K562 (cell line): Measurements from ENCODE around the gene PLXND1. TPM values are rescaled to one million over a fixed set of nuclear protein-coding genes. Genes with fewer than 3 reads are reported as not detected.
A peak's percentile ranks its signal among the peaks of the same experiment; 100 is the strongest.

Experiments used
- MEIS2 ChIP-seq: fragments of 450-650 bp; IDR thresholded peaks from 2 replicates; pipeline ENCODE4 v1.6.1; 2014; ENCODE audit warnings: mild to moderate bottlenecking; ENCODE audit not compliant: partially characterized antibody
- ZFX ChIP-seq: sonication (generic); formaldehyde crosslinking; IDR thresholded peaks from 2 replicates; pipeline ENCODE4 v1.8.0; 2022; ENCODE audit warnings: mild to moderate bottlenecking, missing genetic modification reagents, moderate library complexity
- ZNF197 ChIP-seq: fragments of 200-800 bp; sonication (Bioruptor generic); IDR thresholded peaks from 2 replicates; pipeline ENCODE4 v1.6.1; 2016; ENCODE audit warnings: low read depth, missing genetic modification characterization, missing compliant biosample characterization
- polyA plus RNA-seq, 8 experiments: library from polyadenylated mRNA; depleted of rRNA in 4 of 8; stranded (reverse) in 5 of 8; unstranded in 3 of 8; fragments of >200 nt; fragmentation: Nextera tagmentation in 2 of 8; fragmentation: Illumina TruSeq in 1 of 8; extraction: Ambion mirVana in 2 of 8; extraction: Trizol in 1 of 8; gene quantifications; 2 replicates each; pipeline versions ENCODE4 v1.2.1 to v1.2.3, GENCODE V29; 2011 to 2014; ENCODE audit warnings: inconsistent platforms in 1 of 8, missing spikeins in 1 of 8
- total RNA-seq, 7 experiments: library from RNA; depleted of rRNA in 6 of 7; stranded (reverse); fragments of >200 nt in 6 of 7; fragmentation: Illumina TruSeq in 2 of 7; extraction: Trizol in 2 of 7; gene quantifications; 2 replicates each; pipeline versions ENCODE4 v1.2.1 to v1.2.3, GENCODE V29; 2011 to 2021; ENCODE audit warnings: low replicate concordance in 1 of 7
- TF ChIP-seq, protein P1 (sequence below): fragments of 450-650 bp; IDR thresholded peaks from 2 replicates; pipeline ENCODE4 v1.6.1; 2016; ENCODE audit warnings: low read depth
- TF ChIP-seq, protein P2 (sequence below), 2 experiments: IDR thresholded peaks; 2 replicates each; pipeline ENCODE4 v1.6.1; 2011; ENCODE audit warnings: borderline replicate concordance in 1 of 2, control low read depth in 1 of 2, low read depth in 1 of 2, low read length in 1 of 2, mild to moderate bottlenecking in 1 of 2, mixed read lengths in 1 of 2, moderate library complexity in 1 of 2; ENCODE audit not compliant: insufficient read depth in 1 of 2, insufficient read length in 1 of 2, poor library complexity in 1 of 2, severe bottlenecking in 1 of 2; ENCODE audit errors: extremely low read depth in 1 of 2
- TF ChIP-seq, protein P3 (sequence below), 2 experiments: fragments of 450-650 bp; IDR thresholded peaks; 2 replicates each; pipeline ENCODE4 v1.6.1; 2016; ENCODE audit warnings: mild to moderate bottlenecking in 2 of 2, borderline replicate concordance in 1 of 2, low read depth in 1 of 2, moderate library complexity in 1 of 2

Gene PLXND1
- total and polyA plus RNA-seq, 9 of the 15 experiments (the other 6 are each of a cell fraction or from before 2014, with no cell fraction given): 0.34 to 28.8 (median 14.0) TPM

DNA sequence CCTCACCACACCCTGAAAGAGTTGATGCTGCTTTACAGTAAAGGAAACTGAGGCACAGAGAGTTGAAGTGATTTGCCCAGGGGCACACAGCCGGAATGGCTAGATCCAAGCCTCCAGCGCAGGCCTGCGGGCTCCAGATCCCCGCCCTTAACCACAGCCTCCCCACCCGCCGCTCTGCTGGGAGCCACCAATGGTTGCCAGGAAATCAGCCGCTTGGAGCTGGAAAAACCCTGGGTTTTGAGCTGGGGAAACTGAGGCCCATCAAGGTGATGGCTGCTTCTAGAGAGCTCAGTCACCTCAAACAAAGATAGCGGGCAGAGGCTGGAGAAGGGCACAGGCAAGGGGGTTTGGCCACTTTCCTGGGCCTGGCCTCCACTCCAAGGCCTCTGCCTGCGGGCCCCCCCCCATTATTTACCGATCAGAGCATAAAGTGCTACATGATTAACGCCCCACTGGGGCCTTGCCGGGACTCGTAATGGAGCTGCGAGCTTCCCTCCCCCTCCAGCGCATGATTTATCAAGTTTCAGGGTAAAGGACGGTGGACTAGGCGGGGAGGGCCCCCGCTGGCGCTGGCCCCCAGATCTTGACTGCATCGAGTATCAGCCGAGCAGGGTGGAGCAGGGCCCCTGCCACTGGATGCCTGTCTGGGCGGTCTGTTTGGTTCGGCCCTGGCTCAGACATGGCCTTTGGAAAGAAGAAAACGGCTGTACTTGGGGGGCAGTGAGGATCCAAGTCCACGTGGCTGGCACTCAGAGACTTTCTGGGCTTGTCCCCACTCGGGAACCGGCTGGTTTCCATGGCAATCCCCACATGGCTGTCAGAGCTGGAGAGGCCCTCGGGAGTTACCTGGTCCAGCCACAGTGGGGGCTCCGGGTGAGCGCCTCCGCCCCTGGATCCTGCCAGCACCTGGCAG is 9.1 kb downstream of the PLXND1 start (continued):
- TF ChIP-seq, protein P1, sequence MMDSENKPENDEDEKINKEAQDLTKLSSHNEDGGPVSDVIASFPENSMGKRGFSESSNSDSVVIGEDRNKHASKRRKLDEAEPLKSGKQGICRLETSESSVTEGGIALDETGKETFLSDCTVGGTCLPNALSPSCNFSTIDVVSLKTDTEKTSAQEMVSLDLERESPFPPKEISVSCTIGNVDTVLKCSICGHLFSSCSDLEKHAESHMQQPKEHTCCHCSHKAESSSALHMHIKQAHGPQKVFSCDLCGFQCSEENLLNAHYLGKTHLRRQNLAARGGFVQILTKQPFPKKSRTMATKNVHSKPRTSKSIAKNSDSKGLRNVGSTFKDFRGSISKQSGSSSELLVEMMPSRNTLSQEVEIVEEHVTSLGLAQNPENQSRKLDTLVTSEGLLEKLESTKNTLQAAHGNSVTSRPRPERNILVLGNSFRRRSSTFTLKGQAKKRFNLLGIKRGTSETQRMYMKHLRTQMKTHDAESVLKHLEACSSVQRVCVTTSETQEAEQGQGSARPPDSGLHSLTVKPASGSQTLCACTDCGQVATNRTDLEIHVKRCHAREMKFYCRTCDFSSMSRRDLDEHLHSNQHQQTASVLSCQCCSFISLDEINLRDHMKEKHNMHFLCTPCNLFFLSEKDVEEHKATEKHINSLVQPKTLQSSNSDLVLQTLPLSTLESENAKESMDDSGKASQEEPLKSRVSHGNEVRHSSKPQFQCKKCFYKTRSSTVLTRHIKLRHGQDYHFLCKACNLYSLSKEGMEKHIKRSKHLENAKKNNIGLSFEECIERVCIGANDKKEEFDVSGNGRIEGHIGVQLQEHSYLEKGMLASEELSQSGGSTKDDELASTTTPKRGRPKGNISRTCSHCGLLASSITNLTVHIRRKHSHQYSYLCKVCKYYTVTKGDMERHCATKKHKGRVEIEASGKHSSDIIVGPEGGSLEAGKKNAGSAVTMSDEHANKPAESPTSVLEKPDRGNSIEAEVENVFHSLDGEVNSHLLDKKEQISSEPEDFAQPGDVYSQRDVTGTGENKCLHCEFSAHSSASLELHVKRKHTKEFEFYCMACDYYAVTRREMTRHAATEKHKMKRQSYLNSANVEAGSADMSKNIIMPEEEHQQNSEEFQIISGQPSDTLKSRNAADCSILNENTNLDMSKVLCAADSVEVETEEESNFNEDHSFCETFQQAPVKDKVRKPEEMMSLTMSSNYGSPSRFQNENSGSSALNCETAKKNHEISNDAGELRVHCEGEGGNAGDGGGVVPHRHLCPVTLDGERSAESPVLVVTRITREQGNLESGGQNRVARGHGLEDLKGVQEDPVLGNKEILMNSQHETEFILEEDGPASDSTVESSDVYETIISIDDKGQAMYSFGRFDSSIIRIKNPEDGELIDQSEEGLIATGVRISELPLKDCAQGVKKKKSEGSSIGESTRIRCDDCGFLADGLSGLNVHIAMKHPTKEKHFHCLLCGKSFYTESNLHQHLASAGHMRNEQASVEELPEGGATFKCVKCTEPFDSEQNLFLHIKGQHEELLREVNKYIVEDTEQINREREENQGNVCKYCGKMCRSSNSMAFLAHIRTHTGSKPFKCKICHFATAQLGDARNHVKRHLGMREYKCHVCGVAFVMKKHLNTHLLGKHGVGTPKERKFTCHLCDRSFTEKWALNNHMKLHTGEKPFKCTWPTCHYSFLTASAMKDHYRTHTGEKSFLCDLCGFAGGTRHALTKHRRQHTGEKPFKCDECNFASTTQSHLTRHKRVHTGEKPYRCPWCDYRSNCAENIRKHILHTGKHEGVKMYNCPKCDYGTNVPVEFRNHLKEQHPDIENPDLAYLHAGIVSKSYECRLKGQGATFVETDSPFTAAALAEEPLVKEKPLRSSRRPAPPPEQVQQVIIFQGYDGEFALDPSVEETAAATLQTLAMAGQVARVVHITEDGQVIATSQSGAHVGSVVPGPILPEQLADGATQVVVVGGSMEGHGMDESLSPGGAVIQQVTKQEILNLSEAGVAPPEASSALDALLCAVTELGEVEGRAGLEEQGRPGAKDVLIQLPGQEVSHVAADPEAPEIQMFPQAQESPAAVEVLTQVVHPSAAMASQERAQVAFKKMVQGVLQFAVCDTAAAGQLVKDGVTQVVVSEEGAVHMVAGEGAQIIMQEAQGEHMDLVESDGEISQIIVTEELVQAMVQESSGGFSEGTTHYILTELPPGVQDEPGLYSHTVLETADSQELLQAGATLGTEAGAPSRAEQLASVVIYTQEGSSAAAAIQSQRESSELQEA: peak; percentile 36; the same call in 1 of the 2 replicates
- no peak for TF ChIP-seq ZNF197 (CRISPR knock-in tag)
- TF ChIP-seq, protein P2, sequence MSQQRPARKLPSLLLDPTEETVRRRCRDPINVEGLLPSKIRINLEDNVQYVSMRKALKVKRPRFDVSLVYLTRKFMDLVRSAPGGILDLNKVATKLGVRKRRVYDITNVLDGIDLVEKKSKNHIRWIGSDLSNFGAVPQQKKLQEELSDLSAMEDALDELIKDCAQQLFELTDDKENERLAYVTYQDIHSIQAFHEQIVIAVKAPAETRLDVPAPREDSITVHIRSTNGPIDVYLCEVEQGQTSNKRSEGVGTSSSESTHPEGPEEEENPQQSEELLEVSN (IDR thresholded peaks at IDR 0.05; ENCODE audit: borderline replicate concordance in 1 of 2, extremely low read depth in 1 of 2, insufficient read depth in 1 of 2, insufficient read length in 1 of 2, low read depth in 1 of 2, low read length in 1 of 2, poor library complexity in 1 of 2, severe bottlenecking in 1 of 2): no peak
- peak; percentile 58 for TF ChIP-seq MEIS2
- TF ChIP-seq, protein P3, sequence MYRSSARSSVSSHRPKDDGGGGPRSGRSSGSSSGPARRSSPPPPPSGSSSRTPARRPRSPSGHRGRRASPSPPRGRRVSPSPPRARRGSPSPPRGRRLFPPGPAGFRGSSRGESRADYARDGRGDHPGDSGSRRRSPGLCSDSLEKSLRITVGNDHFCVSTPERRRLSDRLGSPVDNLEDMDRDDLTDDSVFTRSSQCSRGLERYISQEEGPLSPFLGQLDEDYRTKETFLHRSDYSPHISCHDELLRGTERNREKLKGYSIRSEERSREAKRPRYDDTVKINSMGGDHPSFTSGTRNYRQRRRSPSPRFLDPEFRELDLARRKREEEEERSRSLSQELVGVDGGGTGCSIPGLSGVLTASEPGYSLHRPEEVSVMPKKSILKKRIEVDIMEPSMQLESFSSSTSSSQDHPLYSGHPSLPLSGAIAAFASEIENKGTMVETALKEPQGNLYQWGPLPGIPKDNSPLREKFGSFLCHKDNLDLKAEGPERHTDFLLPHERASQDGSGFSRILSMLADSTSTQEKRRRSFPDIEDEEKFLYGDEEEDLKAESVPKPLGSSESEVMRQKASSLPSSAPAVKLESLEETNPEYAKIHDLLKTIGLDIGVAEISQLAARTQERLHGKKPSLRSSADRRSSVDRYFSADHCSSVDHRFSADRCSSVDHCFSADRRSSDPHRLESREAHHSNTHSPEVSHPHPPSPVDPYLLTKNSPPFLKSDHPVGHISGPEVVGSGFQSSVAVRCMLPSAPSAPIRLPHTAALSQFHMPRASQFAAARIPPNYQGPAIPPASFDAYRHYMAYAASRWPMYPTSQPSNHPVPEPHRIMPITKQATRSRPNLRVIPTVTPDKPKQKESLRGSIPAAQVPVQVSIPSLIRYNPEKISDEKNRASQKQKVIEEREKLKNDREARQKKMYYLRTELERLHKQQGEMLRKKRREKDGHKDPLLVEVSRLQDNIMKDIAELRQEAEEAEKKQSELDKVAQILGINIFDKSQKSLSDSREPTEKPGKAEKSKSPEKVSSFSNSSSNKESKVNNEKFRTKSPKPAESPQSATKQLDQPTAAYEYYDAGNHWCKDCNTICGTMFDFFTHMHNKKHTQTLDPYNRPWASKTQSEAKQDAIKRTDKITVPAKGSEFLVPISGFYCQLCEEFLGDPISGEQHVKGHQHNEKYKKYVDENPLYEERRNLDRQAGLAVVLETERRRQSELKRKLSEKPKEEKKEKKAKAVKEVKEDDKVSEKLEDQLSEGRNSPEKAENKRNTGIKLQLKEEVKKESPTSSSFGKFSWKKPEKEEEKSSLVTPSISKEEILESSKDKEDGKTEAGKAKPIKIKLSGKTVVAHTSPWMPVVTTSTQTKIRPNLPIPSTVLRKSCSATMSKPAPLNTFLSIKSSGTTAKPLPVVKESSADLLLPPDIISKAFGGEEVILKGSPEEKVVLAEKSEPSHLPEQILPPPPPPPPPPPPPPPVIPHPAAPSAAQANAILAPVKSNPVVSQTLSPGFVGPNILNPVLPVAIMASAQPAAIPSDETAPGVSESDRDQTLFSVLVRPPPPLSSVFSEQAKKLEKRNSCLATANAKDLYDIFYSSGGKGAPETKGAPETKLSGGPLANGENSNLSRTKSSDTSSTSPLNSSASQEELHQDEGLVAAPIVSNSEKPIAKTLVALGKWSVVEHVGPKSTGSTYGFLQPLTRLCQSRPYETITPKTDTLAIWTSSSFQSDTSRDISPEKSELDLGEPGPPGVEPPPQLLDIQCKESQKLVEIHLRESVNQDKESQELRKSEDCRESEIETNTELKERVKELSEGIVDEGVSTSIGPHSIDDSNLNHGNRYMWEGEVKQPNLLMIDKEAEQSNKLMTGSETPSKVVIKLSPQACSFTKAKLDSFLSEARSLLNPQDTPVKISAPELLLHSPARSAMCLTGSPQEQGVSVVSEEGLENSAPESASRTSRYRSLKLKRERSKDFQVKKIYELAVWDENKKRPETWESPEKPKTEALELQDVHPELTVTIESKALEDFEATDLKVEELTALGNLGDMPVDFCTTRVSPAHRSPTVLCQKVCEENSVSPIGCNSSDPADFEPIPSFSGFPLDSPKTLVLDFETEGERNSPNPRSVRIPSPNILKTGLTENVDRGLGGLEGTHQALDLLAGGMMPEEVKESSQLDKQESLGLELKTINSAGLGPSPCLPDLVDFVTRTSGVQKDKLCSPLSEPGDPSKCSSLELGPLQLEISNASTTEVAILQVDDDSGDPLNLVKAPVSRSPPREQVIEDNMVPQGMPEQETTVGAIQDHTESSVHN (IDR thresholded peaks at IDR 0.05; ENCODE audit: borderline replicate concordance in 1 of 2, low read depth in 1 of 2): no peak
- peak; percentile 75 for TF ChIP-seq ZFX (CRISPR knock-in tag)
